Measurements from ENCODE around the gene TMEM158.

TMEM158 gene

DNA sequence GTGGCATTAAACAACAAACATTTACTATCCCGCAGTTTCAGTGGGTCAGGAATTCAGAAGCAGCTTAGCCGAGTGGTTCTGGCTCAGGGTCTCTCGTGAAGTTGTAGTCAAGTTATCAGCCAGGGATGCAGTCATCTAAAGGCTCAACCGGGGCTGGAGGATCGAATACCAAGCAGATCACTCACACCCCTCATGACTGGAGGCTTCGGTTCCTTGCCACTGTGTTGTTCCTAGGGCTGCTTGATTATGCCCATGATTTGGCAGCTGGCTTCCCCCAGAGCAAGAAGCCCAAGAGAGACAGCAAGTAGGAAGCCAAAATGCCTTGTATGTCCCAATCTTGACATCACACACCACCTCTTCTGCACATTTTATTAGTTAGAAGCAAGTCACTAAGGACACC is 46.0 kb downstream of the TMEM158 start:
- peaks cover 26% of the 10 kb centered on the region for H3F3A ChIP-seq (ENCODE audit: insufficient read depth, low read length)
- H3K27ac ChIP-seq (ENCODE audit: low read length), result no peak overlapping the region
- no peaks in the 10 kb centered on the region for H3K79me2 ChIP-seq (ENCODE audit: low read length)
- no peaks in the 10 kb centered on the region for H3K9me3 ChIP-seq (replicated peaks; ENCODE audit: insufficient read depth, low read length)
- no peak overlapping the region for H3K4me2 ChIP-seq (ENCODE audit: low read depth, low read length)
- H4K20me1 ChIP-seq (ENCODE audit: insufficient read depth, low read length), result no peaks in the 10 kb centered on the region
- DNase-seq, result no peak
- H3K4me1 ChIP-seq (ENCODE audit: low read length), result peaks cover 27% of the 10 kb centered on the region
- TF ChIP-seq EZH2phosphoT487 (IDR thresholded peaks at IDR 0.05; ENCODE audit: low read length) (no peak), EZH2 (optimal IDR thresholded peaks at IDR 0.05; ENCODE audit: low read depth, low read length) (no peak)
- TF ChIP-seq, protein P1, sequence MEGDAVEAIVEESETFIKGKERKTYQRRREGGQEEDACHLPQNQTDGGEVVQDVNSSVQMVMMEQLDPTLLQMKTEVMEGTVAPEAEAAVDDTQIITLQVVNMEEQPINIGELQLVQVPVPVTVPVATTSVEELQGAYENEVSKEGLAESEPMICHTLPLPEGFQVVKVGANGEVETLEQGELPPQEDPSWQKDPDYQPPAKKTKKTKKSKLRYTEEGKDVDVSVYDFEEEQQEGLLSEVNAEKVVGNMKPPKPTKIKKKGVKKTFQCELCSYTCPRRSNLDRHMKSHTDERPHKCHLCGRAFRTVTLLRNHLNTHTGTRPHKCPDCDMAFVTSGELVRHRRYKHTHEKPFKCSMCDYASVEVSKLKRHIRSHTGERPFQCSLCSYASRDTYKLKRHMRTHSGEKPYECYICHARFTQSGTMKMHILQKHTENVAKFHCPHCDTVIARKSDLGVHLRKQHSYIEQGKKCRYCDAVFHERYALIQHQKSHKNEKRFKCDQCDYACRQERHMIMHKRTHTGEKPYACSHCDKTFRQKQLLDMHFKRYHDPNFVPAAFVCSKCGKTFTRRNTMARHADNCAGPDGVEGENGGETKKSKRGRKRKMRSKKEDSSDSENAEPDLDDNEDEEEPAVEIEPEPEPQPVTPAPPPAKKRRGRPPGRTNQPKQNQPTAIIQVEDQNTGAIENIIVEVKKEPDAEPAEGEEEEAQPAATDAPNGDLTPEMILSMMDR (IDR thresholded peaks at IDR 0.05; ENCODE audit: low read length), result no peak
- no peak overlapping the region for H3K9ac ChIP-seq (ENCODE audit: low read length)
- H3K27me3 ChIP-seq (replicated peaks; ENCODE audit: insufficient read depth, low read length), result no peaks in the 10 kb centered on the region
- no peaks in the 10 kb centered on the region for H3K36me3 ChIP-seq (replicated peaks; ENCODE audit: insufficient read depth, low read length)
- no peak overlapping the region for H2AFZ ChIP-seq (ENCODE audit: low read length)
- no peak overlapping the region for H3K4me3 ChIP-seq (ENCODE audit: low read length)
- H3K9me2 ChIP-seq (replicated peaks; ENCODE audit: insufficient read depth, low read length), result no peaks in the 10 kb centered on the region

DNA sequence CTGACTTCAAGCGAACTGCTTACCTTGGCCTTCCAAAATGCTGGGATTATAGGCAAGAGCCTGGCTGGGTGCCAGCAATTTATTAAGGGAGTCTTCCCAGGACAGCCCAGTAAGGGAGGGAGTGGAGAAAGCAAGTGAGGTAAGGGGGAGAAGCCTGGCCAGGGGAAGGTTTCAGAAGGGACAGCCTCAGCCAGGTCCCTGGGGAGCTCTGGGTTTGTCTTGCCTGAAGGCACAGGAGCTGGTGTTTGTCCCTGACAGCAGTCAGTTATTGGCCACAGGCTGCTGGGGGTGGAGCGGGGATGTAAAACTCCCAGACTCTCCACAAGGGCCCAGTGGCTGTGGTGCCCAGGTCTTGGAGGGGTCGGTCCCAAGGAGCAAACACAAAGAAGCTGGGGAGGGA is 46.9 kb downstream of the TMEM158 start:
- Histone ChIP-seq H3K4me1 (ENCODE audit: low read length) (peaks cover 18% of the 10 kb centered on the region), H2AFZ (ENCODE audit: low read length) (no peak overlapping the region), H3F3A (ENCODE audit: insufficient read depth, low read length) (peaks cover 18% of the 10 kb centered on the region), H4K20me1 (ENCODE audit: insufficient read depth, low read length) (no peaks in the 10 kb centered on the region), H3K9ac (ENCODE audit: low read length) (no peak overlapping the region), H3K4me3 (ENCODE audit: low read length) (no peak overlapping the region), H3K36me3 (replicated peaks; ENCODE audit: insufficient read depth, low read length) (no peaks in the 10 kb centered on the region), H3K4me2 (ENCODE audit: low read depth, low read length) (no peak overlapping the region), H3K27me3 (replicated peaks; ENCODE audit: insufficient read depth, low read length) (no peaks in the 10 kb centered on the region), H3K79me2 (ENCODE audit: low read length) (no peaks in the 10 kb centered on the region), H3K9me2 (replicated peaks; ENCODE audit: insufficient read depth, low read length) (no peaks in the 10 kb centered on the region), H3K9me3 (replicated peaks; ENCODE audit: insufficient read depth, low read length) (no peaks in the 10 kb centered on the region), H3K27ac (ENCODE audit: low read length) (no peak overlapping the region)
- no peak for DNase-seq
- TF ChIP-seq EZH2 (optimal IDR thresholded peaks at IDR 0.05; ENCODE audit: low read depth, low read length) (no peak), EZH2phosphoT487 (IDR thresholded peaks at IDR 0.05; ENCODE audit: low read length) (no peak)
- TF ChIP-seq, protein P1 (IDR thresholded peaks at IDR 0.05; ENCODE audit: low read length), result no peak

DNA sequence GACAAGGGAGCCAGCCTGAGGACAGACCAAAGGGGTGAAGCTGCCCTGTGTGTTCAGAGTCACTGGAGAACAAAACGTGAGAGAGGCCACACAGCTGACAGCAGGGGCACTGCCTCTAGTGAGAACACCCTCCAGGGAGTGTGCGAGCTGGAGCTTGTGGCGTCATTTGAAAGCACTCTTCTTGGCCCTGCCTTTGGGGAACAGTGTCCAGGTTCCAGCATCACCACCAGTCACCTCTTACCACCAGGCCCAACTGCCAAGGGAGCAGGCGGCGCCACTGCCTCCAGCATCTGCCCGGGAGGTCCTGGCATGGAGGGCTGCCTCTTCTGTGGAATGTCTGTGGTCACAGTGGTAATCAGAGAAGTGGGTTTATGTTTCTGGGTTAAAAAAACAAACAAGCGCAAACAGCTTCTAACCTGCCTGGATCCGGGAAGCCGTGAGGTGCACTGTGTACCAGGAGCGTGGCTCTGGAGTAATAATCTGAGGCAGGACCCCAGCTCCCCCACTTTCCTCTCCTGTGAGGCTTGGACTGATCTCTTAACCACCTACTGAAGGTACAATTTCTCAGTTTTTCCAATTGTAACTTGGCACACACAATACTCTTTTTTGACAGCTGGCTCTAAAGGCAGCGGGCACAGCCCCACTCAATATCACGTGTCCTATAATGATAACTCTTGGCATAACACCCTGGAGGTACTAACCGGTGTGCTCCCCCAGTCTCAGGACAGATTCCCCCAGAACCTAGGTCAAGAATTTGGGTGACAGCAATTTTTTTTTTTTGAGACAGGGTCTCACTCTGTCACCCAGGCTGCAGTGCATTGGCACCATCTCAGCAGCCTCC is 47.7 kb downstream of the TMEM158 start:
- H3F3A ChIP-seq (ENCODE audit: insufficient read depth, low read length), result peaks cover 10% of the 10 kb centered on the region
- H4K20me1 ChIP-seq (ENCODE audit: insufficient read depth, low read length), result no peaks in the 10 kb centered on the region
- no peaks in the 10 kb centered on the region for H3K79me2 ChIP-seq (ENCODE audit: low read length)
- H3K9me3 ChIP-seq (replicated peaks; ENCODE audit: insufficient read depth, low read length), result no peaks in the 10 kb centered on the region
- H3K36me3 ChIP-seq (replicated peaks; ENCODE audit: insufficient read depth, low read length), result no peaks in the 10 kb centered on the region
- peaks cover 11% of the 10 kb centered on the region for H3K4me1 ChIP-seq (ENCODE audit: low read length)
- no peaks in the 10 kb centered on the region for H3K9me2 ChIP-seq (replicated peaks; ENCODE audit: insufficient read depth, low read length)
- H3K27me3 ChIP-seq (replicated peaks; ENCODE audit: insufficient read depth, low read length), result no peaks in the 10 kb centered on the region
- no peak for DNase-seq
- no peak overlapping the region for H3K27ac ChIP-seq (ENCODE audit: low read length)
- no peak overlapping the region for H3K4me2 ChIP-seq (ENCODE audit: low read depth, low read length)
- no peak overlapping the region for H3K4me3 ChIP-seq (ENCODE audit: low read length)
- TF ChIP-seq EZH2phosphoT487 (IDR thresholded peaks at IDR 0.05; ENCODE audit: low read length) (no peak), EZH2 (optimal IDR thresholded peaks at IDR 0.05; ENCODE audit: low read depth, low read length) (no peak)
- TF ChIP-seq, protein P1 (IDR thresholded peaks at IDR 0.05; ENCODE audit: low read length), result no peak
- no peak overlapping the region for H3K9ac ChIP-seq (ENCODE audit: low read length)
- H2AFZ ChIP-seq (ENCODE audit: low read length), result no peak overlapping the region
